GM19035 (cell line): ENCODE data around the gene GCM1.

Experiments used
- ATAC-seq: cut with Tn5 transposase; IDR thresholded peaks from one replicate; pipeline ENCODE4 v1.9.1; 2021; ENCODE audit not compliant: unreplicated experiment

GCM1 gene

GRCh38 chr6:53152576-53152975 is 3.9 kb upstream of the GCM1 start:
- ATAC-seq = no peak

- ATAC-seq = no peak
Measured at GRCh38 chr6:53151676-53152075, 3.0 kb upstream of the GCM1 start.

- ATAC-seq = no peak
Measured at GRCh38 chr6:53144802-53145201, 3.8 kb downstream of the GCM1 start.

GRCh38 chr6:53143710-53144109 is 4.9 kb downstream of the GCM1 start:
- no peak for ATAC-seq

- ATAC-seq = no peak
Measured at GRCh38 chr6:53142810-53143209, 5.8 kb downstream of the GCM1 start.

GRCh38 chr6:53139841-53140413 is 8.7 kb downstream of the GCM1 start:
- ATAC-seq = no peak

GRCh38 chr6:53136000-53136609 is 12.5 kb downstream of the GCM1 start:
- ATAC-seq = no peak

GRCh38 chr6:53134601-53135235 is 13.9 kb downstream of the GCM1 start:
- no peak for ATAC-seq

- no peak for ATAC-seq
Measured at GRCh38 chr6:53133961-53134360, 14.7 kb downstream of the GCM1 start.

GRCh38 chr6:53130569-53131290 is 17.9 kb downstream of the GCM1 start:
- ATAC-seq = no peak

GRCh38 chr6:53128842-53129241 is 19.8 kb downstream of the GCM1 start:
- ATAC-seq = no peak

- ATAC-seq = no peak
Measured at GRCh38 chr6:53125276-53125675, 23.4 kb downstream of the GCM1 start.

- ATAC-seq = no peak
Measured at GRCh38 chr6:53124131-53124800, 24.4 kb downstream of the GCM1 start.

GRCh38 chr6:53119772-53120409 is 28.8 kb downstream of the GCM1 start:
- no peak for ATAC-seq

GRCh38 chr6:53119349-53119748 is 29.3 kb downstream of the GCM1 start:
- ATAC-seq = no peak

GRCh38 chr6:53115741-53116140 is 32.9 kb downstream of the GCM1 start:
- no peak for ATAC-seq

GRCh38 chr6:53115113-53115512 is 33.5 kb downstream of the GCM1 start:
- ATAC-seq = no peak

GRCh38 chr6:53113742-53114141 is 34.9 kb downstream of the GCM1 start:
- ATAC-seq = no peak

GRCh38 chr6:53112871-53113270 is 35.8 kb downstream of the GCM1 start:
- no peak for ATAC-seq

- no peak for ATAC-seq
Measured at GRCh38 chr6:53112404-53112803, 36.2 kb downstream of the GCM1 start.

GRCh38 chr6:53111865-53112264 is 36.8 kb downstream of the GCM1 start:
- ATAC-seq = no peak
